ENCODE data around the gene SLX9. TPM values are rescaled to one million over a fixed set of nuclear protein-coding genes. Genes with fewer than 3 reads are reported as not detected.

The SLX9 gene
- 19.1 and 21.1 TPM in 2 replicates for polyA plus RNA-seq (2013)

- Histone ChIP-seq H2BK12ac (ENCODE audit: low read length) (no peak within 1 kb of the TSS), H4K91ac (ENCODE audit: low read depth, low read length) (peak within 1 kb of the TSS; percentile 91), H2BK5ac (ENCODE audit: low read depth, low read length, poor library complexity) (peak within 1 kb of the TSS; percentile 31), H3K79me1 (ENCODE audit: low read length) (peaks cover 5% of the 10 kb centered on the region), H3K27me3 (ENCODE audit: insufficient read depth, low read length) (no peaks in the 10 kb centered on the region), H3K4me1 (ENCODE audit: control insufficient read depth in 1 of 2, insufficient read depth in 2 of 2, low read length in 2 of 2) (peaks cover 6% of the 10 kb centered on the region in 2 experiments), H3K27ac (ENCODE audit: low read depth, low read length) (no peak within 1 kb of the TSS), H2BK120ac (ENCODE audit: insufficient read depth, low read length, poor library complexity) (peak within 1 kb of the TSS; percentile 80), H3K9ac (ENCODE audit: low read length) (peak within 1 kb of the TSS; percentile 84), H3K14ac (ENCODE audit: low read length) (peak within 1 kb of the TSS; percentile 86), H3K36me3 (ENCODE audit: control insufficient read depth in 1 of 2, insufficient read depth in 2 of 2, low read length in 2 of 2) (peaks cover 16 to 19% of the 10 kb centered on the region in 2 experiments), H3K9me3 (ENCODE audit: insufficient read depth, low read depth, low read length) (no peaks in the 10 kb centered on the region), H3K4ac (ENCODE audit: low read depth, low read length) (peak within 1 kb of the TSS; percentile 70), H4K12ac (ENCODE audit: low read depth, low read length) (peak within 1 kb of the TSS; percentile 89), H4K8ac (ENCODE audit: low read depth, low read length) (peak within 1 kb of the TSS; percentile 96), H3K18ac (ENCODE audit: low read length) (peak within 1 kb of the TSS; percentile 69), H3K79me2 (ENCODE audit: control insufficient read depth, insufficient read depth, low read length, poor library complexity) (peaks cover 7% of the 10 kb centered on the region), H3K23ac (ENCODE audit: low read length) (no peak within 1 kb of the TSS), H2AK5ac (ENCODE audit: low read length) (peak within 1 kb of the TSS; percentile 20), H2AFZ (ENCODE audit: insufficient read depth, low read length, poor library complexity) (peak within 1 kb of the TSS; percentile 66), H3K4me3 (ENCODE audit: low read depth, low read length) (peak within 1 kb of the TSS; percentile 98), H3K4me2 (ENCODE audit: low read length) (peak within 1 kb of the TSS; percentile 94)
- peak; percentile 56 to 83 for DNase-seq
- no CpG with 5 or more reads among the region's 69 CpGs for WGBS (ENCODE audit: extremely low coverage, insufficient coverage, insufficient read length)
These were observed at the start of gene SLX9 for GRCh38 chr21:44939532-44940115. TSS of gene SLX9 (plus strand) at chr21:44940029. CDS start at chr21:44940058, 29 bp downstream.

DNA sequence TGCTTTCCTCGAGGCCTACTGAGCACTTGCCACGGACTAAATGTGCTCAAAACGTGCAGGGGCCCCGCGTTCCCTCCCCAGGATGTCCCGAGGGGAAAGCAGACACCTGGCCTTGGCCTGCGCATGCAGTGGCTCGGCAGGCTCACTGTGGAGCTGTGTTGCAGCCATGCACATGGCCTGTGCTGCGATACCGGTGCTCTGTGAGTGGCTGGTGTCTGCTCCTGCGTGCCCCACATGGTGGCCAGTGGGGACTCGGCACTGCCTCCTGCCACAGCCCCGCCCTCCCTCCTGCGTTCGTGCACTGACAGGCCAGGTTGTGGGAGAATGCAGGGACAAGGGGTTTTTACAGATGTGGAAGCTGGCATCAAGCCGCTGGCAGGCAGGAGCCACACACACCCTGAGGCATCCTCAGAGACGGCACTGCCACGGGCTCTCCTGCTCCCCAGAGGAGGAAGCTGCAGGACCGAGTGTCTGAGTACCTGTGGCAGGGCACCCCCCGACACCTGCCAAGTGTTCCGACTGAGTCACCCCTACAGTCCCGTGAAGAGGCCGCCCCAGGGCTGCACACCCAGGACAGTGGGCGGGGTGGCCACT, 49.4 kb upstream of the SLX9 start:
- H2BK12ac ChIP-seq (ENCODE audit: low read length) = no peak overlapping the region
- no peak overlapping the region for H2AFZ ChIP-seq (ENCODE audit: insufficient read depth, low read length, poor library complexity)
- H3K79me1 ChIP-seq (ENCODE audit: low read length) = no peaks in the 10 kb centered on the region
- no CpG with 5 or more reads among the region's 24 CpGs for WGBS (ENCODE audit: extremely low coverage, insufficient coverage, insufficient read length)
- H2BK120ac ChIP-seq (ENCODE audit: insufficient read depth, low read length, poor library complexity) = no peak overlapping the region
- no peak overlapping the region for H3K4ac ChIP-seq (ENCODE audit: low read depth, low read length)
- H3K27ac ChIP-seq (ENCODE audit: low read depth, low read length) = no peak overlapping the region
- H4K91ac ChIP-seq (ENCODE audit: low read depth, low read length) = no peak overlapping the region
- H4K8ac ChIP-seq (ENCODE audit: low read depth, low read length) = no peak overlapping the region
- H4K12ac ChIP-seq (ENCODE audit: low read depth, low read length) = no peak overlapping the region
- no peak overlapping the region for H2AK5ac ChIP-seq (ENCODE audit: low read length)
- no peak overlapping the region for H3K23ac ChIP-seq (ENCODE audit: low read length)
- DNase-seq = no peak
- no peaks in the 10 kb centered on the region for H3K36me3 ChIP-seq (ENCODE audit: control insufficient read depth in 1 of 2, insufficient read depth in 2 of 2, low read length in 2 of 2)
- no peak overlapping the region for H3K14ac ChIP-seq (ENCODE audit: low read length)
- H3K9ac ChIP-seq (ENCODE audit: low read length) = no peak overlapping the region
- H3K18ac ChIP-seq (ENCODE audit: low read length) = no peak overlapping the region
- no peaks in the 10 kb centered on the region for H3K27me3 ChIP-seq (ENCODE audit: insufficient read depth, low read length)
- no peak overlapping the region for H2BK5ac ChIP-seq (ENCODE audit: low read depth, low read length, poor library complexity)
- no peak overlapping the region for H3K4me3 ChIP-seq (ENCODE audit: low read depth, low read length)
- no peaks in the 10 kb centered on the region for H3K4me1 ChIP-seq (ENCODE audit: control insufficient read depth in 1 of 2, insufficient read depth in 2 of 2, low read length in 2 of 2)
- no peaks in the 10 kb centered on the region for H3K79me2 ChIP-seq (ENCODE audit: control insufficient read depth, insufficient read depth, low read length, poor library complexity)
- H3K4me2 ChIP-seq (ENCODE audit: low read length) = no peak overlapping the region
- peaks cover 6% of the 10 kb centered on the region for H3K9me3 ChIP-seq (ENCODE audit: insufficient read depth, low read depth, low read length)

DNA sequence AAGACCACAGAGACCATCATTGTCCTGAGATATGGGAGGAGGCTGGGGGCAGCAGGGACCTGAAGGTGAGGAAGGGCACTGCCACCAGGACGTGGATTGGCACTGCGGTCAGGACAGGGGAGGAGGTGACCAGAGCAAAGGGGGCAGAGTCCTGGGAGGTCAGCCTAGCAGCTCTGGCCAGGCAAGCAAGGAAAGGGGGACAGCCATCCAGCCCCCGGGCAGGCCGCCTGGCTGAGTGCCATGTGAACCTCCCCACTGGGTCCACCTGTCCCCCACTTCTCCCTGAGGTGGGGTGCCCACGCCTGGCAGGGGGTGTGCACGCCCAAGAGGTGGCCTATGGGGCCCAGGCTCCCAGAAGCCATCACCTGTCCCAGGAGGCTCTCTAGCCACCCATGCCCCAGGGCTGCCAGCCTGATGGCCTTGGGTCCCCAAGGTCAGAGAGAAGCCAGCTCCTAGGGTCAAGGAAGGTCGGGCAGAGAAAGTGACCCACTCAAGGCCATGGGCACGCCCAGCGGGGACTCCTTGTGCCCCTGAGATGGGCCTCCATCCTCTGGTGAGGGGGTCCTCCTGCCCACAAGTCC, 48.8 kb upstream of the SLX9 start:
- Histone ChIP-seq H3K27ac (ENCODE audit: low read depth, low read length) (no peak overlapping the region), H3K79me1 (ENCODE audit: low read length) (no peaks in the 10 kb centered on the region), H3K27me3 (ENCODE audit: insufficient read depth, low read length) (no peaks in the 10 kb centered on the region), H2BK12ac (ENCODE audit: low read length) (no peak overlapping the region), H3K18ac (ENCODE audit: low read length) (no peak overlapping the region), H2AK5ac (ENCODE audit: low read length) (no peak overlapping the region), H3K4ac (ENCODE audit: low read depth, low read length) (no peak overlapping the region), H2BK5ac (ENCODE audit: low read depth, low read length, poor library complexity) (no peak overlapping the region), H3K14ac (ENCODE audit: low read length) (no peak overlapping the region), H4K12ac (ENCODE audit: low read depth, low read length) (no peak overlapping the region), H4K8ac (ENCODE audit: low read depth, low read length) (no peak overlapping the region), H3K4me1 (ENCODE audit: control insufficient read depth in 1 of 2, insufficient read depth in 2 of 2, low read length in 2 of 2) (no peaks in the 10 kb centered on the region), H2AFZ (ENCODE audit: insufficient read depth, low read length, poor library complexity) (no peak overlapping the region), H3K9me3 (ENCODE audit: insufficient read depth, low read depth, low read length) (peaks cover 6% of the 10 kb centered on the region), H3K79me2 (ENCODE audit: control insufficient read depth, insufficient read depth, low read length, poor library complexity) (no peaks in the 10 kb centered on the region), H3K4me2 (ENCODE audit: low read length) (no peak overlapping the region), H3K36me3 (ENCODE audit: control insufficient read depth in 1 of 2, insufficient read depth in 2 of 2, low read length in 2 of 2) (no peaks in the 10 kb centered on the region), H3K4me3 (ENCODE audit: low read depth, low read length) (no peak overlapping the region), H3K9ac (ENCODE audit: low read length) (no peak overlapping the region), H4K91ac (ENCODE audit: low read depth, low read length) (no peak overlapping the region), H3K23ac (ENCODE audit: low read length) (no peak overlapping the region), H2BK120ac (ENCODE audit: insufficient read depth, low read length, poor library complexity) (no peak overlapping the region)
- no CpG with 5 or more reads among the region's 9 CpGs for WGBS (ENCODE audit: extremely low coverage, insufficient coverage, insufficient read length)
- DNase-seq = no peak

- Histone ChIP-seq H4K8ac (ENCODE audit: low read depth, low read length) (no peak overlapping the region), H2AK5ac (ENCODE audit: low read length) (no peak overlapping the region), H3K79me2 (ENCODE audit: control insufficient read depth, insufficient read depth, low read length, poor library complexity) (no peaks in the 10 kb centered on the region), H3K18ac (ENCODE audit: low read length) (no peak overlapping the region), H3K27ac (ENCODE audit: low read depth, low read length) (no peak overlapping the region), H2BK120ac (ENCODE audit: insufficient read depth, low read length, poor library complexity) (no peak overlapping the region), H2AFZ (ENCODE audit: insufficient read depth, low read length, poor library complexity) (no peak overlapping the region), H3K79me1 (ENCODE audit: low read length) (no peaks in the 10 kb centered on the region), H3K4me1 (ENCODE audit: control insufficient read depth in 1 of 2, insufficient read depth in 2 of 2, low read length in 2 of 2) (no peaks in the 10 kb centered on the region), H3K4me2 (ENCODE audit: low read length) (no peak overlapping the region), H3K14ac (ENCODE audit: low read length) (no peak overlapping the region), H3K4me3 (ENCODE audit: low read depth, low read length) (no peak overlapping the region), H3K9ac (ENCODE audit: low read length) (no peak overlapping the region), H2BK12ac (ENCODE audit: low read length) (no peak overlapping the region), H3K23ac (ENCODE audit: low read length) (no peak overlapping the region), H3K4ac (ENCODE audit: low read depth, low read length) (no peak overlapping the region), H4K12ac (ENCODE audit: low read depth, low read length) (no peak overlapping the region), H4K91ac (ENCODE audit: low read depth, low read length) (no peak overlapping the region), H3K36me3 (ENCODE audit: control insufficient read depth in 1 of 2, insufficient read depth in 2 of 2, low read length in 2 of 2) (no peaks in the 10 kb centered on the region), H2BK5ac (ENCODE audit: low read depth, low read length, poor library complexity) (no peak overlapping the region), H3K9me3 (ENCODE audit: insufficient read depth, low read depth, low read length) (peaks cover 6% of the 10 kb centered on the region), H3K27me3 (ENCODE audit: insufficient read depth, low read length) (no peaks in the 10 kb centered on the region)
- no CpG with 5 or more reads among the region's 15 CpGs for WGBS (ENCODE audit: extremely low coverage, insufficient coverage, insufficient read length)
- DNase-seq = no peak
These were observed 48.2 kb upstream of the SLX9 start for GRCh38 chr21:44891631-44892031.

All from trophoblast cell (in vitro differentiated cells and primary cell).